Pancreas (tissue), 10 donors: Measurements from ENCODE around the gene KRI1. TPM values are rescaled to one million over a fixed set of nuclear protein-coding genes. Genes with fewer than 3 reads are reported as not detected.
"Not testable (repeated sequence)": the region's sequence is repeated elsewhere in the genome, so short reads cannot be mapped to it uniquely, and the experiment has no call there.

Experiments used
- ATAC-seq, 4 donors: fragments of 200-7000 bp; cut with Tn5 transposase; one replicate each; pipeline versions ENCODE4 v1.8.0 to v1.9.1; 2020; ENCODE audit warnings: mild to moderate bottlenecking in 4 of 4, moderate library complexity in 4 of 4
- DNase-seq, 6 donors: peaks; one replicate each; pipeline ENCODE4 v3.0.0-alpha.2; 2020
- FAIRE-seq: peaks from 2 replicates; lab custom pipeline; 2012; peaks lifted over from hg19 to GRCh38; lab: Jason Lieb, UNC
- H3K27ac ChIP-seq, 4 donors: fragments of 200-600 bp; sonication (generic); 1 replicate in 3 of 4; 2 replicates in 1 of 4; pipeline versions ENCODE4 v1.5.0 to v1.8.0; 2020
- H3K27me3 ChIP-seq, 4 donors: fragments of 200-600 bp; one replicate each; pipeline ENCODE4 v1.8.0; 2021
- H3K36me3 ChIP-seq, 3 donors: fragments of 200-600 bp; sonication (generic) in 1 of 3; one replicate each; pipeline versions ENCODE4 v1.5.0 to v1.8.0; 2020 to 2021
- H3K4me1 ChIP-seq, 3 donors: fragments of 200-600 bp; one replicate each; pipeline ENCODE4 v1.8.0; 2021
- H3K4me3 ChIP-seq, 4 donors: fragments of 200-600 bp; sonication (generic) in 2 of 4; one replicate each; pipeline versions ENCODE4 v1.5.0 to v1.8.0; 2020 to 2021
- H3K9me3 ChIP-seq, 4 donors: fragments of 200-600 bp; one replicate each; pipeline ENCODE4 v1.8.0; 2021
- whole genome bisulfite sequencing, 2 donors: extraction: QIAGEN DNeasy Blood & Tissue Kit; methylation state at CpG; one replicate each; pipeline ENCODE4 v1.1.7; 2013; 5-methylcytosine and 5-hydroxymethylcytosine counted together
- intact Hi-C, 3 donors: fragments of 100-400 bp; cut with DNase I; formaldehyde crosslinking; loops; one replicate each; pipeline versions ENCODE4 v1.11.1 to v1.14.2; 2022
- polyA plus RNA-seq, 2 donors: library from polyadenylated mRNA; stranded (reverse); fragments of 200-250 nt; gene quantifications; one replicate each; pipeline ENCODE4 v1.2.3, GENCODE V29; 2013
- total RNA-seq, 6 donors: library from RNA; stranded (reverse); fragmentation: NEBNext Ultra II Directional in 4 of 6; extraction: Animal tissue kit (Norgen Biotek cat#: 25700) in 4 of 6; gene quantifications; one replicate each; pipeline versions ENCODE4 v1.2.1 to v1.2.4, GENCODE V29; 2021 to 2023
- TF ChIP-seq, protein P1 (sequence below), 4 donors: fragments of 200-600 bp; sonication (generic) in 3 of 4; IDR thresholded peaks; one replicate each; pipeline versions ENCODE4 v1.5.0 to v1.8.0; 2021; ENCODE audit warnings: antibody characterized with exemption in 4 of 4
- donor health status: healthy with polysubstance abuse.
- donor health status: DM: no; HTN: no; CAD: no; lungs with moderate emphysema.
- donor health status: DM: no; HTN: no; CAD: no.
- donor health status: control.
- donor health status: control.
- donor health status: Bipolar disorder and iron deficiency.
- donor health status: DM: yes; HTN: yes; CAD: no.
- donor health status: DM: no; HTN: no; CAD: no.
- donor health status: DM: no; HTN: no; CAD: no.
- donor health status: DM: yes; HTN: yes; CAD: no.

Gene KRI1
- total and polyA plus RNA-seq, 8 donors: 8.0 to 41.8 (median 15.3) TPM

DNA sequence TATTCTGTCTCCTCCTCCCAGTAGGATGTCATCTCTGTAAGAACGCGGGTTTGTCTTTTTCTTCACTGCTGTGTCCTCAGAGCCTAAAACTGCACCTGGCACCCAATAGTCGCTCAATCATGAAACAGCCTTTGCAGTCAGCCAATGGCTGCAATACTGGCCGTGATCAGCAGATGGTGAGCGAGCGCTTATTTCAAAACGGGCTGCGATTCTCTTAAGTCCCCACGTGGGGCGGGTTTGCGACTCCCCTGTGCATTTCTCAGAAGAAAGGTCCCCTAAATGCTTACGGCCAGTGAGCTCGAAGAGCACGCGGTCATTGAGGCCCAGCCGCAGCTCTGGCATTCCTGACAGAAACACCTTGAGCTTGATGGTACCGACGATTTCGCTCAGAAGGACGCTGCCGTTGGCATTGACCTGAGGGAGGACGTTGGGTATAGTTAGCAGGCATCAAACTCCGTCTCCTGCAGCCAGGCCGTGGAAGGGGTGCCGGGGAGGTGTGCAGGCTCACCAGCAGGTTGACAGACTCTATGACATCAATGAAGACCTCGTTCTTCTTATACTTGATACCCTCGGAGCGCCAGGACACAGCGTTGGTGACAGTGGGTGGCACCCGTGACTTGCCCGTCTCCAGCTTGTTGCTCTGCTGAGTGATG lies 15.3 kb upstream of the KRI1 start:
- Histone ChIP-seq H3K27ac (no peak overlapping the region), H3K36me3 (peaks cover 0 to 7% (median 0%) of the 10 kb centered on the region in 3 donors), H3K27me3 (no peaks in the 10 kb centered on the region), H3K9me3 (no peaks in the 10 kb centered on the region), H3K4me1 (no peaks in the 10 kb centered on the region), H3K4me3 (no peak overlapping the region)
- intact Hi-C loops: loop anchor here in 1 of 3 donors (5.0 kb wide), 1 partner anchor 61 kb away; no protein-coding TSS in a partner anchor
- ATAC-seq (peak; percentile 88 to 98 (median 97)), DNase-seq (peak; percentile 74 to 92 (median 88)), FAIRE-seq (no peak)
- WGBS, 2 donors: 34 to 35% methylated on average over 31 of the region's 31 CpGs
- TF ChIP-seq, protein P1, sequence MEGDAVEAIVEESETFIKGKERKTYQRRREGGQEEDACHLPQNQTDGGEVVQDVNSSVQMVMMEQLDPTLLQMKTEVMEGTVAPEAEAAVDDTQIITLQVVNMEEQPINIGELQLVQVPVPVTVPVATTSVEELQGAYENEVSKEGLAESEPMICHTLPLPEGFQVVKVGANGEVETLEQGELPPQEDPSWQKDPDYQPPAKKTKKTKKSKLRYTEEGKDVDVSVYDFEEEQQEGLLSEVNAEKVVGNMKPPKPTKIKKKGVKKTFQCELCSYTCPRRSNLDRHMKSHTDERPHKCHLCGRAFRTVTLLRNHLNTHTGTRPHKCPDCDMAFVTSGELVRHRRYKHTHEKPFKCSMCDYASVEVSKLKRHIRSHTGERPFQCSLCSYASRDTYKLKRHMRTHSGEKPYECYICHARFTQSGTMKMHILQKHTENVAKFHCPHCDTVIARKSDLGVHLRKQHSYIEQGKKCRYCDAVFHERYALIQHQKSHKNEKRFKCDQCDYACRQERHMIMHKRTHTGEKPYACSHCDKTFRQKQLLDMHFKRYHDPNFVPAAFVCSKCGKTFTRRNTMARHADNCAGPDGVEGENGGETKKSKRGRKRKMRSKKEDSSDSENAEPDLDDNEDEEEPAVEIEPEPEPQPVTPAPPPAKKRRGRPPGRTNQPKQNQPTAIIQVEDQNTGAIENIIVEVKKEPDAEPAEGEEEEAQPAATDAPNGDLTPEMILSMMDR (IDR thresholded peaks at IDR 0.05): peak; percentile 80 to 96 (median 93)

DNA sequence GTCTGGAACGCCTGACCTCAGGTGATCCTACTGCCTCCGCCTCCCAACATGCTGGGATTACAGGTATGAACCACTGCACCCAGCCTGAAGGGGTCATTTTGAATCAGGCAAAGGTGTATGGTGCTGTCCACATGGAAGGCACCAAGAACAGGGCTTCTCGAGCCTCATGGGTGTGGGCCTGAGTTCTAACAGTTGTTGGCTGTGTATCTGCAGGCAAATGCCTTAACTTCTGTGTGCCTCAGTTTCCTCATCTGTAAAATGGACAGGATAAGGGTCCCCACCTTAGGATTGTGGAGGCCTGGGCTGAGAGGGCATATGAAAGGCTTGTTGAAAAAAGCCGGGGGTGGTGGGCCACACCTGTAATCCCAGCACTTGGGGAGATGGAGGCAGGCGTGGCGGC lies 12.1 kb upstream of the KRI1 start:
- Histone ChIP-seq H3K27ac (no peak overlapping the region), H3K4me3 (no peak overlapping the region), H3K9me3 (no peaks in the 10 kb centered on the region), H3K4me1 (no peaks in the 10 kb centered on the region), H3K27me3 (no peaks in the 10 kb centered on the region), H3K36me3 (peaks cover 0 to 7% (median 0%) of the 10 kb centered on the region in 3 donors)
- intact Hi-C loops: loop anchor here in 1 of 3 donors (10.0 kb wide), 1 partner anchor 67 kb away; no protein-coding TSS in a partner anchor
- TF ChIP-seq, protein P1 (IDR thresholded peaks at IDR 0.05): no peak
- ATAC-seq (no peak), DNase-seq (no peak), FAIRE-seq (no peak)
- WGBS, 2 donors: 74 to 83% methylated on average over 6 of the region's 6 CpGs

GRCh38 chr19:10575011-10575716 lies 9.4 kb upstream of the KRI1 start:
- no peak overlapping the region for H3K4me3 ChIP-seq
- intact Hi-C loops: loop anchor here in 1 of 3 donors (10.0 kb wide), 1 partner anchor 70 kb away; no protein-coding TSS in a partner anchor
- H3K27me3 ChIP-seq: no peaks in the 10 kb centered on the region
- WGBS, 2 donors: 89 to 94% methylated on average over 6 of the region's 6 CpGs
- H3K9me3 ChIP-seq: no peaks in the 10 kb centered on the region
- TF ChIP-seq, protein P1 (IDR thresholded peaks at IDR 0.05): no peak
- no peak for FAIRE-seq
- no peak for ATAC-seq
- H3K36me3 ChIP-seq: peaks cover 0 to 7% (median 0%) of the 10 kb centered on the region in 3 donors
- H3K27ac ChIP-seq: no peak overlapping the region
- H3K4me1 ChIP-seq: no peaks in the 10 kb centered on the region
- no peak for DNase-seq

- peak in 1 of 6 donors; percentile 8 for DNase-seq
- Histone ChIP-seq H3K36me3 (peaks cover 0 to 7% (median 0%) of the 10 kb centered on the region in 3 donors), H3K4me3 (no peak overlapping the region), H3K9me3 (no peaks in the 10 kb centered on the region), H3K4me1 (peaks cover 0 to 3% (median 1%) of the 10 kb centered on the region in 3 donors), H3K27me3 (no peaks in the 10 kb centered on the region), H3K27ac (no peak overlapping the region)
- WGBS, 2 donors: 84 to 91% methylated on average over 8 of the region's 8 CpGs
- intact Hi-C loops: loop anchor here in 2 of 3 donors (5.0 to 10.0 kb wide), 2 partner anchors 70 to 92 kb away; no protein-coding TSS in a partner anchor
- TF ChIP-seq, protein P1 (IDR thresholded peaks at IDR 0.05): no peak
- ATAC-seq: no peak
- FAIRE-seq: no peak
Measured at GRCh38 chr19:10574462-10574861, 8.7 kb upstream of the KRI1 start.

DNA sequence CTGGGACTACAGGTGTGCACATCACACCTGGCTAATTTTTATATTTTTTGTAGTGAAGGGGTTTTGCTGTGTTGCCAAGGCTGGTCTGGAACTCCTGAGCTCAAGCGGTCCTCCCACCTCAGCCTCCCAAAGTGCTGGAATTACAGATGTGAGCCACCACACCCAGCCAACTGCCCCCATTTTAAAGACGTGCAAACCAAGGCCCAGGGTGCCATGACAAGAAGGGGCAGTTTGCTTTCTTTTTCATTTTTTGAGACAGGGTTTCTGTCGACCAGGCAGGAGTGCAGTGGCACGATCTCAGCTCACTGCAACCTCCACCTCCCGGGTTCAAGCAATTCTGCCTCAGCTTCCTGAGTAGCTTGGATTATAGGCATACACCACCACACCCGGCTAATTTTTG lies 8.0 kb upstream of the KRI1 start:
- H3K27ac ChIP-seq, H3K36me3 ChIP-seq, H3K9me3 ChIP-seq, ATAC-seq, H3K4me1 ChIP-seq, FAIRE-seq, H3K27me3 ChIP-seq, H3K4me3 ChIP-seq: not testable (repeated sequence)
- WGBS, 2 donors: 88 to 94% methylated on average over 6 of the region's 6 CpGs
- DNase-seq: peak in 1 of 6 donors; percentile 7
- intact Hi-C loops: loop anchor here in 2 of 3 donors (5.0 to 10.0 kb wide), 2 partner anchors 71 to 91 kb away; no protein-coding TSS in a partner anchor
